ENCODE measurements around the gene OVCA2.
"Not testable (repeated sequence)": the region's sequence is repeated elsewhere in the genome, so short reads cannot be mapped to it uniquely, and the experiment has no call there.

DNA sequence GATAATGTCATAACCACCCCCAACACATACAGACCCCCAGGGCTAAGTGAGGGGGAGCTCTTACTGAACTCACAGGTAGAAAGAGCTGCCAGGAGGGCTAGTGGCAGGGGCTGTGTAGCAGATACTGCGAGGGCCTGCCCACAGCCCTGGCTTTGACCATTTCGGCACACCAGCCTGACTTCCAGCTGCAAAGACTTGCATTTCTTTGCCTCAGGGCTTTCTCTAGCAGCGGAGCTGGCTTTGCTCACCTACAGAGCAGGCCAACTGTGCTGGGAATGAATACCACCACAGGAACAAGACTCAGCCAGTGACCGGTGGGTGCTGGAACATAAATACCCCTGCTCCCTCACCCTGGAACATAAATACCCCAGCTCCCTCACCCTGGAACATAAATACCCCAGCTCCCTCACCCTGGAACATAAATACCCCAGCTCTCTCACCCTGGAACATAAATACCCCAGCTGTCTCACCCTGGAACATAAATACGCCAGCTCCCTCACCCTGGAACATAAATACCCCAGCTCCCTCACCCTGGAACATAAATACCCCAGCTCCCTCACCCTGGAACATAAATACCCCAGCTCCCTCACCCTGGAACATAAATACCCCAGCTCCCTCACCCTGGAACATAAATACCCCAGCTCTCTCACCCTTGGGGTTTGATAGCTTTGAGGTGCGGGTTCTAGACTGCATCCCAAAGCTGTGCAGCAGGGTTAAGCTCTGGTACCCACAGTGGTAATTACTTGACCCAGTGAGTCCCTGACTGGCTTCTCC, 28.4 kb upstream of the OVCA2 start:
- TF ChIP-seq, protein P1, sequence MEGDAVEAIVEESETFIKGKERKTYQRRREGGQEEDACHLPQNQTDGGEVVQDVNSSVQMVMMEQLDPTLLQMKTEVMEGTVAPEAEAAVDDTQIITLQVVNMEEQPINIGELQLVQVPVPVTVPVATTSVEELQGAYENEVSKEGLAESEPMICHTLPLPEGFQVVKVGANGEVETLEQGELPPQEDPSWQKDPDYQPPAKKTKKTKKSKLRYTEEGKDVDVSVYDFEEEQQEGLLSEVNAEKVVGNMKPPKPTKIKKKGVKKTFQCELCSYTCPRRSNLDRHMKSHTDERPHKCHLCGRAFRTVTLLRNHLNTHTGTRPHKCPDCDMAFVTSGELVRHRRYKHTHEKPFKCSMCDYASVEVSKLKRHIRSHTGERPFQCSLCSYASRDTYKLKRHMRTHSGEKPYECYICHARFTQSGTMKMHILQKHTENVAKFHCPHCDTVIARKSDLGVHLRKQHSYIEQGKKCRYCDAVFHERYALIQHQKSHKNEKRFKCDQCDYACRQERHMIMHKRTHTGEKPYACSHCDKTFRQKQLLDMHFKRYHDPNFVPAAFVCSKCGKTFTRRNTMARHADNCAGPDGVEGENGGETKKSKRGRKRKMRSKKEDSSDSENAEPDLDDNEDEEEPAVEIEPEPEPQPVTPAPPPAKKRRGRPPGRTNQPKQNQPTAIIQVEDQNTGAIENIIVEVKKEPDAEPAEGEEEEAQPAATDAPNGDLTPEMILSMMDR (optimal IDR thresholded peaks at IDR 0.05 in 1 of 3, IDR thresholded peaks at IDR 0.05 in 1 of 3, conservative IDR thresholded peaks at IDR 0.05 in 1 of 3; ENCODE audit: extremely low read depth in 1 of 3, insufficient read depth in 2 of 3, low read length in 3 of 3): not testable (repeated sequence)
- not testable (repeated sequence) for TF ChIP-seq EZH2 (IDR thresholded peaks at IDR 0.05; ENCODE audit: low read length)

Data from keratinocyte (primary cell).